ENCODE results near the gene PCNA.
A peak's percentile ranks its signal among the peaks of the same experiment; 100 is the strongest.
"Not testable (repeated sequence)": the region's sequence is repeated elsewhere in the genome, so short reads cannot be mapped to it uniquely, and the experiment has no call there.

PCNA gene

GRCh38 chr20:5096463-5096862 lies 23.3 kb downstream of the PCNA start:
- DNase-seq (ENCODE audit: low read depth in 2 of 2): no peak

GRCh38 chr20:5095931-5096330 lies 23.8 kb downstream of the PCNA start:
- no peak for DNase-seq (ENCODE audit: low read depth in 2 of 2)

- DNase-seq (ENCODE audit: low read depth in 2 of 2): no peak
Observed at GRCh38 chr20:5095454-5095853, 24.3 kb downstream of the PCNA start.

- DNase-seq (ENCODE audit: low read depth in 2 of 2): no peak
Observed at GRCh38 chr20:5092765-5093339, 26.9 kb downstream of the PCNA start.

GRCh38 chr20:5091902-5092301 lies 27.9 kb downstream of the PCNA start:
- no peak for DNase-seq (ENCODE audit: low read depth in 2 of 2)

GRCh38 chr20:5090191-5090590 lies 29.6 kb downstream of the PCNA start:
- DNase-seq (ENCODE audit: low read depth in 2 of 2): no peak

GRCh38 chr20:5088688-5089087 lies 31.1 kb downstream of the PCNA start:
- DNase-seq (ENCODE audit: low read depth in 2 of 2): no peak

GRCh38 chr20:5085380-5085779 lies 34.4 kb downstream of the PCNA start:
- DNase-seq (ENCODE audit: low read depth in 2 of 2): no peak

- DNase-seq (ENCODE audit: low read depth in 2 of 2): no peak
Observed at GRCh38 chr20:5080384-5080877, 39.3 kb downstream of the PCNA start.

- DNase-seq (ENCODE audit: low read depth in 2 of 2): peak; percentile 40 to 68
Observed at GRCh38 chr20:5078399-5078958, 41.3 kb downstream of the PCNA start.

- no peak for DNase-seq (ENCODE audit: low read depth in 2 of 2)
Observed at GRCh38 chr20:5077761-5078387, 41.9 kb downstream of the PCNA start.

- not testable (repeated sequence) for DNase-seq (ENCODE audit: low read depth in 2 of 2)
Observed at GRCh38 chr20:5076913-5077312, 42.8 kb downstream of the PCNA start.

GRCh38 chr20:5074232-5074674 lies 45.5 kb downstream of the PCNA start:
- DNase-seq (ENCODE audit: low read depth in 2 of 2): no peak

- no peak for DNase-seq (ENCODE audit: low read depth in 2 of 2)
Observed at GRCh38 chr20:5073660-5074231, 46.0 kb downstream of the PCNA start.

- DNase-seq (ENCODE audit: low read depth in 2 of 2): no peak
Observed at GRCh38 chr20:5072756-5073659, 46.8 kb downstream of the PCNA start.

- not testable (repeated sequence) for DNase-seq (ENCODE audit: low read depth in 2 of 2)
Observed at GRCh38 chr20:5071942-5072341, 47.8 kb downstream of the PCNA start.

- no peak for DNase-seq (ENCODE audit: low read depth in 2 of 2)
Observed at GRCh38 chr20:5070570-5070969, 49.2 kb downstream of the PCNA start.

- no peak for DNase-seq (ENCODE audit: low read depth in 2 of 2)
Observed at GRCh38 chr20:5070081-5070480, 49.7 kb downstream of the PCNA start.

GRCh38 chr20:5069141-5069806 lies 50.5 kb downstream of the PCNA start:
- no peak for DNase-seq (ENCODE audit: low read depth in 2 of 2)

- no peak for DNase-seq (ENCODE audit: low read depth in 2 of 2)
Observed at GRCh38 chr20:5067877-5068645, 51.7 kb downstream of the PCNA start.
